H1 (cell line): Measurements from ENCODE around the gene PREX1. TPM values are rescaled to one million over a fixed set of nuclear protein-coding genes. Genes with fewer than 3 reads are reported as not detected.

ENCODE experiments used
- CTCF ChIA-PET: fragments of 300-600 bp; sonication (Branson Sonifier 250); formaldehyde crosslinking; loops from one replicate; lab custom pipeline; 2021; ENCODE audit not compliant: partially characterized antibody; lab: Charles Lee
- POLR2A ChIA-PET: fragments of 300-600 bp; sonication (Branson Sonifier 250); formaldehyde crosslinking; loops from one replicate; lab custom pipeline; 2021; ENCODE audit warnings: inconsistent platforms; ENCODE audit not compliant: partially characterized antibody; lab: Charles Lee
- DNase-seq, 2 experiments: peaks; one replicate each; pipeline versions ENCODE4 v3.0.0 to v3.0.0-alpha.2; 2010 to 2022; ENCODE audit warnings: low spot score in 2 of 2, low read depth in 1 of 2, mixed read lengths in 1 of 2
- FAIRE-seq: peaks from 2 replicates; lab custom pipeline; 2011; peaks lifted over from hg19 to GRCh38; lab: Jason Lieb, UNC
- H2AFZ ChIP-seq: 2 replicates; pipeline ENCODE4 v1.8.1; 2012; ENCODE audit warnings: low read length, inconsistent platforms
- H2AK5ac ChIP-seq: 2 replicates; pipeline ENCODE4 v1.6.1; 2013; ENCODE audit warnings: low read depth, low read length
- H2BK120ac ChIP-seq: replicated peaks from 2 replicates; pipeline ENCODE3; 2013; ENCODE audit warnings: low read depth, low read length, inconsistent platforms
- H2BK12ac ChIP-seq: 2 replicates; pipeline ENCODE4 v1.6.1; 2013; ENCODE audit warnings: low read depth, low read length
- H2BK15ac ChIP-seq: 2 replicates; pipeline ENCODE4 v1.6.1; 2013; ENCODE audit warnings: low read length
- H2BK20ac ChIP-seq: 2 replicates; pipeline ENCODE4 v1.6.1; 2013; ENCODE audit warnings: low read length
- H2BK5ac ChIP-seq: 2 replicates; pipeline ENCODE4 v1.6.1; 2013; ENCODE audit warnings: low read depth, low read length
- H3K14ac ChIP-seq: 2 replicates; pipeline ENCODE4 v1.6.1; 2013; ENCODE audit warnings: inconsistent platforms; ENCODE audit not compliant: insufficient read length
- H3K18ac ChIP-seq: 2 replicates; pipeline ENCODE4 v1.6.1; 2013; ENCODE audit warnings: low read length; ENCODE audit errors: extremely low read depth
- H3K23ac ChIP-seq: 2 replicates; pipeline ENCODE4 v1.6.1; 2013; ENCODE audit warnings: inconsistent platforms; ENCODE audit not compliant: insufficient read length
- H3K23me2 ChIP-seq: 2 replicates; pipeline ENCODE4 v1.6.1; 2013; ENCODE audit warnings: low read depth, low read length
- H3K27ac ChIP-seq: 2 replicates; pipeline ENCODE4 v1.6.1; 2011; ENCODE audit warnings: low read depth, low read length, inconsistent platforms
- H3K27me3 ChIP-seq, 4 experiments: replicated peaks in 1 of 4; 1 replicate in 1 of 4; 2 replicates in 3 of 4; pipeline versions ENCODE4 v1.6.1 to v1.8.1; 2011 to 2013; ENCODE audit warnings: low read length in 3 of 4, mild to moderate bottlenecking in 3 of 4, inconsistent platforms in 2 of 4, mixed read lengths in 2 of 4, moderate library complexity in 1 of 4; ENCODE audit not compliant: control insufficient read depth in 3 of 4, insufficient read depth in 3 of 4; ENCODE audit errors: extremely low read depth in 1 of 4
- H3K36me3 ChIP-seq, 4 experiments: 2 replicates each; pipeline versions ENCODE4 v1.6.1 to v1.8.1; 2011 to 2013; ENCODE audit warnings: mild to moderate bottlenecking in 4 of 4, low read length in 3 of 4, moderate library complexity in 2 of 4, control low read depth in 1 of 4, inconsistent platforms in 1 of 4; ENCODE audit not compliant: insufficient read depth in 4 of 4, control insufficient read depth in 2 of 4
- H3K4ac ChIP-seq: replicated peaks from 2 replicates; pipeline ENCODE3; 2013; ENCODE audit warnings: low read length, low read depth, mixed read lengths, inconsistent platforms; ENCODE audit not compliant: insufficient read length
- H3K4me1 ChIP-seq, 4 experiments: replicated peaks in 1 of 4; 1 replicate in 1 of 4; 2 replicates in 3 of 4; pipeline versions ENCODE4 v1.6.1 to v1.8.1; 2011 to 2013; ENCODE audit warnings: low read length in 3 of 4, inconsistent platforms in 2 of 4, mixed read lengths in 1 of 4; ENCODE audit not compliant: insufficient read depth in 4 of 4, control insufficient read depth in 3 of 4
- H3K4me2 ChIP-seq, 2 experiments: 2 replicates each; pipeline versions ENCODE4 v1.6.1 to v1.8.1; 2011 to 2013; ENCODE audit warnings: low read depth in 2 of 2, low read length in 2 of 2, control low read depth in 1 of 2, inconsistent platforms in 1 of 2, mild to moderate bottlenecking in 1 of 2; ENCODE audit not compliant: insufficient read depth in 1 of 2
- H3K4me3 ChIP-seq, 4 experiments: fragments of 200-600, 300-600 bp in 1 of 4; sonication (generic), shearing (Covaris generic), sonication (Bioruptor Twin) in 1 of 4; 2 replicates each; pipeline versions ENCODE4 v1.5.1 to v1.8.1; 2011 to 2016; ENCODE audit warnings: low read length in 4 of 4, low read depth in 3 of 4, control low read depth in 2 of 4, inconsistent platforms in 2 of 4, mild to moderate bottlenecking in 2 of 4, mixed read lengths in 1 of 4, moderate library complexity in 1 of 4; ENCODE audit not compliant: insufficient read depth in 2 of 4; ENCODE audit errors: extremely low read depth in 1 of 4
- H3K56ac ChIP-seq: replicated peaks from 2 replicates; pipeline ENCODE3; 2013; ENCODE audit warnings: low read depth, mild to moderate bottlenecking, mixed read lengths, low read length, inconsistent platforms; ENCODE audit not compliant: insufficient read length
- H3K79me1 ChIP-seq: 2 replicates; pipeline ENCODE4 v1.6.1; 2013; ENCODE audit warnings: low read depth, low read length, control low read depth
- H3K79me2 ChIP-seq, 2 experiments: 2 replicates each; pipeline versions ENCODE4 v1.6.1 to v1.8.1; 2012 to 2013; ENCODE audit warnings: low read length in 2 of 2, mild to moderate bottlenecking in 2 of 2, inconsistent platforms in 1 of 2; ENCODE audit not compliant: insufficient read depth in 2 of 2, control insufficient read depth in 1 of 2
- H3K9ac ChIP-seq, 4 experiments: replicated peaks in 1 of 4; 1 replicate in 1 of 4; 2 replicates in 3 of 4; pipeline versions ENCODE4 v1.6.1 to v1.8.1; 2011 to 2013; ENCODE audit warnings: low read depth in 3 of 4, low read length in 3 of 4, control low read depth in 2 of 4, mild to moderate bottlenecking in 2 of 4, moderate library complexity in 2 of 4, inconsistent platforms in 1 of 4; ENCODE audit errors: extremely low read depth in 1 of 4
- H3K9me3 ChIP-seq, 2 experiments: 2 replicates each; pipeline versions ENCODE4 v1.6.1 to v1.8.1; 2012 to 2013; ENCODE audit warnings: mild to moderate bottlenecking in 2 of 2, moderate library complexity in 2 of 2, control low read depth in 1 of 2, inconsistent platforms in 1 of 2, low read depth in 1 of 2, low read length in 1 of 2, mixed read lengths in 1 of 2; ENCODE audit not compliant: insufficient read depth in 2 of 2
- H4K20me1 ChIP-seq, 2 experiments: replicated peaks in 1 of 2; 2 replicates each; pipeline versions ENCODE3 to v1.8.1; 2011 to 2013; ENCODE audit warnings: inconsistent platforms in 2 of 2, low read length in 2 of 2, mild to moderate bottlenecking in 1 of 2; ENCODE audit not compliant: insufficient read depth in 2 of 2, control insufficient read depth in 1 of 2
- H4K5ac ChIP-seq: 2 replicates; pipeline ENCODE4 v1.6.1; 2013; ENCODE audit warnings: low read length, low read depth, mixed read lengths, inconsistent platforms; ENCODE audit not compliant: insufficient read length
- H4K8ac ChIP-seq: 2 replicates; pipeline ENCODE4 v1.8.0; 2013; ENCODE audit warnings: mild to moderate bottlenecking, moderate library complexity, low read length, inconsistent platforms; ENCODE audit not compliant: insufficient read depth; ENCODE audit errors: extremely low read depth
- H4K91ac ChIP-seq: replicated peaks from 2 replicates; pipeline ENCODE3; 2013; ENCODE audit warnings: low read length, mixed read lengths, inconsistent platforms; ENCODE audit not compliant: insufficient read length
- KDM5A ChIP-seq: fragments of 200-600 bp; IDR thresholded peaks from 2 replicates; pipeline ENCODE4 v1.7.1; 2012; ENCODE audit warnings: mild to moderate bottlenecking, low read length, inconsistent platforms, mixed read lengths
- SP1 ChIP-seq: IDR thresholded peaks from 2 replicates; pipeline ENCODE4 v1.6.1; 2011; ENCODE audit warnings: low read depth, low read length
- WGBS, 2 experiments: shearing (Covaris generic) in 1 of 2; methylation state at CpG; one replicate each; pipeline versions ENCODE4 v1.1.6 to v1.1.7; 2013 to 2015; ENCODE audit warnings: low lambda C conversion rate in 2 of 2, mixed read lengths in 2 of 2, inconsistent platforms in 1 of 2, low coverage in 1 of 2, missing lambda C conversion rate in 1 of 2; ENCODE audit not compliant: insufficient replicate concordance in 2 of 2, insufficient coverage in 1 of 2, insufficient read length in 1 of 2; ENCODE audit errors: extremely low coverage in 1 of 2, missing lambda C conversion rate in 1 of 2; 5-methylcytosine and 5-hydroxymethylcytosine counted together
- polyA plus RNA-seq, 7 experiments: library from polyadenylated mRNA; depleted of rRNA in 3 of 7; stranded (reverse) in 5 of 7; unstranded in 2 of 7; fragments of >200 nt in 5 of 7; fragments of 200-250 nt in 2 of 7; gene quantifications; 1 replicate in 5 of 7; 2 replicates in 1 of 7; 4 replicates in 1 of 7; pipeline versions ENCODE4 v1.2.1 to v1.2.3, GENCODE V29; 2011 to 2013; ENCODE audit warnings: missing spikeins in 2 of 7, mixed read lengths in 2 of 7
- total RNA-seq: library from RNA; stranded (reverse); fragmentation: NEBNext Ultra II Directional; extraction: Animal tissue kit (Norgen Biotek cat#: 25700); gene quantifications from 2 replicates; pipeline ENCODE4 v1.2.1, GENCODE V29; 2021

PREX1 gene
- total and polyA plus RNA-seq, 2 of the 8 experiments (the other 6 are each of a cell fraction or from before 2014, with no cell fraction given), result 10.7 to 12.8 TPM

DNA sequence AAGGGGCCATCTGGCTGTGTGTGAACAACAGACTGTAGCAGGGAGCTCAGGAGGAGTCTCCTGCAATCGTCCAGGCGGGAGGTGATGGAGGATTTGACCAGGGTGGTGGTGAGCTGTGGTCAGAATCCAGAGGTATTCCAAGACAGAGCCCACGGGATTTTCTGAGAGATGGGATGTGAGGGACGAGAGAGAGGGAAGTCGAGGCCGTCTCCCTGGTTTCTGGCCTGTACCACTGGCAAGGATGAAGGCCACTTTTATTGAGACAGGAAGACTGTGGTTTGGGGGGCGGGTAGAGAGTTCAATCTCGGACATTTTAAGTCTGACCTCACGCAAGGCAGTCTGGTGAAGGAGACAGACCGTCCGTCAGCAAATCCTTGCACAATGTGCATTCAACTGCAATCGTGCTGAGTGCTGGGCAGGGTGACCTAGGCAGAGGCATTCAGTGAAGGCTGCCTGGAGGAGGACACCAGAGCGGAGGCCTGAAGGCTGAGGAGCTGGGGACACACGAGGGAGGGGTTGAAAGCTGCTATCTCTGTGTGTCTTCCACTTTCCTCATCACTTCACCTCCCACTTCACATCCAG is 53.9 kb downstream of the PREX1 start:
- no peak overlapping the region for H2BK12ac ChIP-seq
- DNase-seq (no peak), FAIRE-seq (no peak)
- H4K91ac ChIP-seq, result no peak overlapping the region
- no peak overlapping the region for H3K56ac ChIP-seq
- no peaks in the 10 kb centered on the region for H4K20me1 ChIP-seq
- no peaks in the 10 kb centered on the region for H3K79me2 ChIP-seq
- WGBS, 2 experiments, result 93% methylated on average over 14 of the region's 14 CpGs; no CpG with 5 or more reads in 1 of the 2 experiments
- no peak overlapping the region for H3K4me3 ChIP-seq
- no peak overlapping the region for H4K8ac ChIP-seq
- H3K4me1 ChIP-seq, result peaks cover under 1 to 5% (median 2%) of the 10 kb centered on the region in 4 experiments; a peak in 6 of 7 replicates
- no peak overlapping the region for H3K9ac ChIP-seq
- H3K23me2 ChIP-seq, result no peaks in the 10 kb centered on the region
- no peak overlapping the region for H3K4me2 ChIP-seq
- H3K27me3 ChIP-seq, result no peaks in the 10 kb centered on the region; a peak in 2 of 7 replicates
- peaks cover 2% of the 10 kb centered on the region; the same call in 1 of the 2 replicates for H3K79me1 ChIP-seq
- no peak overlapping the region for H3K14ac ChIP-seq
- H3K9me3 ChIP-seq, result peaks cover 6 to 12% of the 10 kb centered on the region in 2 experiments
- no peak overlapping the region for H2BK20ac ChIP-seq
- H3K18ac ChIP-seq, result no peak overlapping the region
- no peak overlapping the region for H2BK5ac ChIP-seq
- H2BK120ac ChIP-seq, result no peak overlapping the region
- H3K27ac ChIP-seq, result no peak overlapping the region
- H2BK15ac ChIP-seq, result no peak overlapping the region
- no peak overlapping the region for H2AK5ac ChIP-seq
- no peak overlapping the region for H3K23ac ChIP-seq
- ChIA-PET CTCF (interaction anchor here (0.9 to 3.2 kb wide), 4 partner anchors 10 to 116 kb away, joined by 3 to 9 read pairs (median 4); no protein-coding TSS in a partner anchor), POLR2A (no interaction called here)
- H4K5ac ChIP-seq, result no peak overlapping the region
- H3K4ac ChIP-seq, result no peak overlapping the region
- no peaks in the 10 kb centered on the region for H3K36me3 ChIP-seq
- no peak overlapping the region for H2AFZ ChIP-seq
- TF ChIP-seq KDM5A (no peak), SP1 (no peak)
